K562 (cell line): ENCODE measurements around the gene MRO.

Experiments
- CTCF ChIP-seq, 3 experiments: IDR thresholded peaks in 2 of 3; conservative IDR thresholded peaks in 1 of 3; 2 replicates each; pipeline ENCODE4 v1.5.1; 2011 to 2012; ENCODE audit warnings: low read length in 3 of 3, mild to moderate bottlenecking in 3 of 3, control low read depth in 2 of 3, improper control_type of control experiment in 1 of 3, inconsistent platforms in 1 of 3, low read depth in 1 of 3, mixed read lengths in 1 of 3, moderate library complexity in 1 of 3; ENCODE audit not compliant: insufficient read depth in 2 of 3
- ETV6 ChIP-seq, 3 experiments: fragments of 150-350 bp in 1 of 3; sonication (generic) in 1 of 3; formaldehyde crosslinking in 1 of 3; IDR thresholded peaks; 2 replicates each; pipeline versions ENCODE4 v1.6.1 to v1.8.0; 2014 to 2022; ENCODE audit warnings: borderline replicate concordance in 2 of 3, low read depth in 2 of 3, antibody characterized with exemption in 1 of 3, low read length in 1 of 3, mild to moderate bottlenecking in 1 of 3, missing genetic modification reagents in 1 of 3
- LCOR ChIP-seq: sonication (generic); formaldehyde crosslinking; IDR thresholded peaks from 2 replicates; pipeline ENCODE4 v1.8.0; 2022; ENCODE audit warnings: mild to moderate bottlenecking, missing genetic modification reagents
- POLR2AphosphoS5 ChIP-seq: IDR thresholded peaks from 2 replicates; pipeline ENCODE4 v1.6.1; 2011; ENCODE audit warnings: mild to moderate bottlenecking, low read depth, low read length, moderate library complexity; ENCODE audit not compliant: control insufficient read depth, insufficient read depth
- PYGO2 ChIP-seq: fragments of 450-650 bp; IDR thresholded peaks from 2 replicates; pipeline ENCODE4 v1.6.1; 2016; ENCODE audit warnings: mild to moderate bottlenecking, missing genetic modification characterization, moderate library complexity, missing compliant biosample characterization
- SAFB2 ChIP-seq: fragments of 200-400 bp; formaldehyde crosslinking; IDR thresholded peaks from 2 replicates; pipeline ENCODE4 v1.6.1; 2018; ENCODE audit warnings: borderline replicate concordance, low read length, low read depth, moderate library complexity; ENCODE audit not compliant: severe bottlenecking
- TCFL5 ChIP-seq: fragments of 250-450 bp; sonication (Bioruptor Pico); conservative IDR thresholded peaks from 2 replicates; pipeline ENCODE4 v1.6.1; 2021; ENCODE audit warnings: mild to moderate bottlenecking, moderate library complexity, matching md5 sums
- ZNF431 ChIP-seq: sonication (generic); formaldehyde crosslinking; IDR thresholded peaks from 2 replicates; pipeline ENCODE4 v1.8.0; 2022; ENCODE audit warnings: mild to moderate bottlenecking, missing genetic modification reagents
- ZNF609 ChIP-seq: sonication (generic); formaldehyde crosslinking; IDR thresholded peaks from 2 replicates; pipeline ENCODE4 v1.8.1; 2023; ENCODE audit warnings: missing genetic modification reagents, mild to moderate bottlenecking, borderline replicate concordance

GRCh38 chr18:50814395-50814794 is 5.4 kb downstream of the MRO start:
- TF ChIP-seq ZNF609 (CRISPR knock-in tag) (no peak), PYGO2 (tag) (no peak), ETV6 (IDR thresholded peaks at IDR 0.05; ENCODE audit: borderline replicate concordance in 1 of 2, low read depth in 2 of 2, low read length in 1 of 2) (no peak), ETV6 (CRISPR knock-in tag; IDR thresholded peaks at IDR 0.05; ENCODE audit: borderline replicate concordance) (no peak), CTCF (IDR thresholded peaks at IDR 0.05 in 2 of 3, conservative IDR thresholded peaks at IDR 0.05 in 1 of 3; ENCODE audit: insufficient read depth in 2 of 3, low read depth in 1 of 3, low read length in 3 of 3) (no peak), POLR2AphosphoS5 (no peak), LCOR (no peak), SAFB2 (no peak), TCFL5 (CRISPR knock-in tag) (no peak), ZNF431 (no peak)
